Measurements from ENCODE around the gene VAC14.
"Not testable (repeated sequence)": the region's sequence is repeated elsewhere in the genome, so short reads cannot be mapped to it uniquely, and the experiment has no call there.

The VAC14 gene

GRCh38 chr16:70678121-70678897 is 122.6 kb downstream of the VAC14 start:
- no peak for DNase-seq

DNA sequence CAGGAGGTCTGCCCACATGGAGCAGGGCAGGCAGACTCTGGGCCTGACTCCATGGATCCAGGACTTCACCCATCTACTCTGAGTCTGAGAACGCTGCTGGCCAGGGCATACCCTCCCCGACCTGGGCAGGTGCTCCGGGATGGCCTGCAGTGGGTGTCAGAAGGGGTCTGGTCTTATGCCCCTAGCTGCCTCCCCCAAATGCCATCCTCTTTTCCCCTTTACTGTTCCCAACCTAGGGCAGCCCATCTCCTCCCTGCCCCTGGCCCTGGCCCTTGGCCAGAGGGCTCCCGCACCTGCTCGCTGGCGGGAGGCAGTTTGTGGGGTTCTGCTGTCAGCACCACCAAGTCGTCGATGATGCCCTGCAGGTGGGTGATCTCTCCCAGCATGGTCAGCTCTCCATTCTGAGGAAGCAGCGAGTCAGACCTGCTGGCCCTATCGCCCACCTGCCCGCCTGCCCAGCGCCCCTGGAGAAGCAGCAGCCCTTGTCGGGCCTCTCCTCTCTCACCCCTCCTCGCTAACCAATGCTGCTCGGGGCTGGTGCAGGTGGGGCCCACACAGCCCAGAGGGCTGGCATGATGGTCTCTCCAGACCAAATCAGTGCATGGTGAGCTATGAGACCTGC is 123.3 kb downstream of the VAC14 start:
- DNase-seq: no peak

- no peak for DNase-seq
Measured at GRCh38 chr16:70676675-70677498, 124.1 kb downstream of the VAC14 start.

DNA sequence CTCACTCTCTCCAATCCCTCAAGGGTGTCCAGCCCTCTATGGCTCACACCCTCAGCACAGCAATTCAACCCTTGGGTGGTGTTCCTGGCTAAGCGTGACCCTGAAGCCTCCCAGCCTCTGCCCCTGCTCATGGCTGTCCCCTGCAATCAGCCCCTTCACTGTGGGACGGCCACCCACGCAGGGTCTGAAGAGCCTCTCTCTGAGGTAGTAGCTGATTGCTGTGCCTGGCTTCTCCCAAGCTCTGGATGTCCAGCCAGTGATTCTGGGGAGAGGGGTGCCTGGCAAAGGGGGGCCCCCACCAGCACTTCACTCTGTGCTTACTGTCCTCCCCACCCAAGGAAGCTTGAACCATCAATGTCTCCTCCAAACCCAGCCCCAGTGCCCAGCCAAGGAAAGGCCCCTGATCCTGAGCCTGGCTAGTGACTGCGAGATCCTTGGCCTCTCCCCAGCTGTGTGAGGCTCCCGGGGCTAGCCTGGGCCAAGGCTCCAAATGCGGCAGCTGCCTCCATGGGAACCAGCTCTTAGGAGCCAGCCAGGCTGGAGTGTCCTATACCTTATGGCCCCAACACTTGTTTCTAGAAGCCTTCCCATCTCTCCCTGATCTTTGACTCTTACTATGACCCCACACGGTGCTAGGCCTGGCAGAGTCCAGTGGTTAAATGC is 125.0 kb downstream of the VAC14 start:
- DNase-seq: no peak

- no peak for DNase-seq
Measured at GRCh38 chr16:70674221-70675014, 126.5 kb downstream of the VAC14 start.

DNA sequence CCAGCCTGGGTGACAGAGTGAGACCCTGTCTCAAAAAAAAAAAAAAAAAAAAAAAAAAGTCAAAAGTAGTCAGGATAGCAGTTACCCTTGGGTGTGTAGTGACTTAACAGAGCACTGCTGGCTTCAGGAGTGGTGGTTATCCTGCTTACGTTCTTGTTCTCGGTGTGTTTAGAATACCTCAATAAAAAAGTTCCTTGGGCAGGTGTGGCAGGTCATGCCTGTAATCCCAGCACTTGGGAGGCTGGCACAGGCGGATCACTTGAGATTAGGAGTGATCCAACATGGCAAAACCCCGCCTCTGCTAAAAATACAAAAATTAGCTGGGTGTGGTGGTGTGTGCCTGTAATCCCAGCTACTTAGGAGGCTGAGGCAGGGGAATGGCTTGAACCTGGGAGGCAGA is 130.0 kb downstream of the VAC14 start:
- not testable (repeated sequence) for DNase-seq

DNA sequence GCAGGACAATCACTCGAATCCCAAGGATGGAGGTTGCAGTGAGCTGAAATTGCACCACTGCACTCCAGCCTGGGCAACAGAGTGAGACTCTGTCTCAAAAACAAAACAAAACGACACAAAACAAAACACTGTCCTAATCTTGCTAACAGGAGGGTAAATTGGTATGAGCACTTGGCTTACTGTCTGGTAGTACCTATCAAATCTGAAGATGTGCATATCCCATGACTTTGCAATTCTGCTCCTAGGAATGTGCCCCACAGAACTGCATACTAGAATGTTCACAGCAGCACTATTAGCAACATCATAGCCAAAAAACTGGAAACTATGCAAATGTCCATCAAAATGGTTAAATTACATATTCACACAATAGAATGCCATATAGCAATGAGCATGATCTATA is 130.8 kb downstream of the VAC14 start:
- DNase-seq: no peak

DNA sequence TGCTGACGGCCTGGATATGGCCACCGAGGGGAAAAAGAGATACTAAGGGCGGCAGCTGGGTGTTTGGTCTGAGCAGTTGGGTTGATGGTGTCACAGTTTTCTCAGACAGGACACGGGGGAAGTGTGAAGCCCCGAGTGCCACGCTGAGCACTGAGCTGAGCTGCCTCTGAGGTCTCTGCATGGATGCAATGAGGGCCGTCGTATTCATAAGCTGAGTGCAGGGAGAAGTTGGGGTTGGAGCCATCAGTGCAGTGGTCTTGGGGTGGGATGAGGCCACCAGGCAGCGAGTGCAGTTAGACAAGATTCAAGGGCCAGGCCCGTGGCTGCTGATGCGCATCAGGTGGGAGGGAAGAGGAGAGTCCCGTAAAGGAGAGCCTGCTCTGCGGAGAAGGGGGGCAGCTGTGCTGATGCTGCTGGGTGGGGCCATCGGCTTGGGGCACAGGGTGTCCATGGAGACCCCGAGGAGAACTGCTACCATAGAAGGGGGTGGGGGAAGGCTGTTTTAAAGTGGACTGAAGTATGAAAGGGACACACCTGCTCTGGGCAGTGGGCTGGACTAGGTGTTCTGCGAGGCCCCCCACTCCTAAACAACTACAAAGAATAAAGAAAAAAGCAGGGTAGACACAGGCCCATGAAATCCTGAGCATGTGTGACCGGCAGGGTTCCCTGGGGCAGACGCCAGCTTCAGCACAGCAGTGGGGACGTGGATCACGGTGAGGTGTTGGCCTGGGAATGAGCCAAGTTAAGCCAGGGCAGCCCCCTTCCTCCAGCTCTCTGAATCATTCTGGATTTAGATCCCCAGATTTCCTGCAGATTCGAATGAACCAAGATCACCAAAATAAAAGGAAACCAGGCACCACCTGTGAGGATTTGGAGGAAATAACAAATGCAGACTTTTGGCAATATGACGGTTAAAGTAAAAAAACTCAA is 134.9 kb downstream of the VAC14 start:
- DNase-seq: no peak

DNA sequence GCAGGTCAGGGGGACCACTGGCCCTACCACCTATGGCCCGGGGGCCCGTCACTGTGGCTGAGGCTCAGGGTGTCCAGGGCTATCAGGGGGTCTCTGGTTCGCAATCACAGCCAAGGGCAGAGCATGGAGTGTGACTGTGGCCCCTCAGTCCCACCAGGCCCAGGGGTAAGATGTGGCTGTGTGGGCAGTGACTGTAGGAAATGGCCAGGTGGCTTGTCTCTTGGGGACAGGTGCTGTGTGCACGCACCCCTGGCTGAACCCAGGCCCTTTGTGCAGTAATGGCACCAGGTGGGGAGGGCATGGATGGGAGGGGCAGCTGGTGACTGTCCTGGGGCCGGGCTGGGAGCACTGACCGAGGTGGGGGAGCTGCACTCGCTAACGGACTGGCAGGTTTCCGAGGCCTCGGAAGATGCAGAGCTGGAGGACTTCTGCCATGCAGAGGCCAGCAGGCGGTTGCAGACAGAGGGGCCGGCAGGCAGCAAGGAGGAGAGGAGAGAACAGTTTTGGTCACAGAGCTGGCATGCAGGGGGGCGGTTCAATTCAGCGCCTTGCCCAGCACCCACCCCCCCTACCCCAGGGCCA is 135.8 kb downstream of the VAC14 start:
- DNase-seq: no peak

DNA sequence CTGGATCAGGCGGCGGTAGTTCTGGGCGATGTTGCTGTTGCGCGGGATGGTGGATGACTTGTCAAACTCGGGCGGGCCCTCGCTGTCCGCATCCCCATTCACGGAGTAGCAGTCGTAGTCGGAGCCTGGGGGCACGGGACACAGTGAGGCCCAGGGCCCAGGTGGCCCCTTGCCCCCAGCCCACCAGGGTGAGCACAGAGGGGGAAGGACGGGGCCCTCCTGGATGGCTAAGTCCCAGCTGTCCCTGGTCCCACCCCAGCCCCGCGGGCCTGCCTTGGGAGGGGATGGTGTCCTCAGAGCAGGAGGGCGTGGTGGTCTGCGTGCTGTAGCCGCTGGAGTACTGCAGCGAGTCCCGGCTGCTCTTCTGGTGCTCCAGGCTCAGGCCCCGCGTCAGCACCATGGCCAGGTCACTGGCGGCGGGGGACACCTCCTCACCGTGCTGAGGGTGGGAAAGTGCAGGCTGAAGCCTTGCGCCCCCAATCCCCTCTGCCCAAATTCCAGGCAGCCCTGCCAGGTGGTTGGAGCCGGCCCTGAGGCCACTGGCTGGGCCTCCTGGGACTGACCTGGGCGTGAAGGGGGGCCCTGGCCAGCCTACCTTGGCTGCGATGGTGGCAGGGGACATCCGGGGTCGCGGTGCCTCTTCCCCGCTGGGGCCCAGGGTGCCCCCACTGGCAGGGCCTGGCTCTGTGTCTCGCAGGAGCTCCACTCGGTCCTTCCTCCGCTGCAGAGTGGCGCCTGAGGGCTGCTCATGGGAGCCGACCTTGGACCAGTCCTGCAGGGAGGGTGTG is 136.4 kb downstream of the VAC14 start:
- no peak for DNase-seq

- no peak for DNase-seq
Measured at GRCh38 chr16:70663524-70664324, 137.2 kb downstream of the VAC14 start.

DNA sequence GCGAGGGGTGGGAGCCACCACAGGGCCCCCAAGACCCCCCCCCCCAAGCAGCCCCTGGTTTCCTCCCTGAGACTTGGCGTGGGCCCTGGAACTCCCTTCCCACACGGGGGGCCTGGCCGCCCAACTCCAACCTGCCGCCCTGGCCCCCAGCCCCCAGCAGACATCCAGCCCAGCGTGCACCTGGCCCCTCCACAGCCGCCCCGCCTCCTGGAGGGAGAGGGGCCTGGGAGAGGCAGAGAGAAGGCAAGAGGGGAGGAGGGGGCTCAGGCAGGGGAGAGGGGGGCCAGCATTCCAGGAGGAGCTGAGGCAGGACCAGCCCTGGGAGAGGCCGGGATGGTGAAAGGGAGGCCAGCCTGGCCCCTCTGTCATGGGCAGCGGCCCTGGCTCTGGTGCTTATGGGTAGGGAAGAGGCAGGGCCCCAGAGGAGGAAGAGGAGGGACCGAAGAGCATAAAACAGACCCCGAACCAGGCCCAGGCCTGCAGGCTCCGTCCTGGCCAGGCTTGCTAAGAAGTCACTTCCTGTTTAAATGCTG is 137.9 kb downstream of the VAC14 start:
- no peak for DNase-seq

GRCh38 chr16:70661918-70662641 is 138.9 kb downstream of the VAC14 start:
- no peak for DNase-seq

DNA sequence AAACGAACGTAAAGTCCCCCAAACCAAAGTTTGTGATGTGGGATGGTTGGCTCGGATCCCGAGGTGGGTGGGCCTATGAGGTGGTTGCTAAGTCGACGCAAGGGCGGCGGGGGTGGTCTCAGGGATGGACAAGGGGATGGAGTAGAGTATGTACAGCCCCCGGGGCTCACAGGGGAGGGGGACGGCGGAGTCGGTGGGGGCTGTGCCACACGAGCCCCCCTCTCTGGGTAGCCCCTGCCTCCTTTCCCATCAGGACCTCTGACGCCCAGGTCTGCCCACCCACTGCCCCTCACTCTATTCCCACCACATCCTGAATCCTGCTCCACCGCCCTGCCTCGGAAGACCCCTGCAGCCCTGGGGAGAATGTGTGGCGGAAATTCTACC is 139.4 kb downstream of the VAC14 start:
- no peak for DNase-seq

DNA sequence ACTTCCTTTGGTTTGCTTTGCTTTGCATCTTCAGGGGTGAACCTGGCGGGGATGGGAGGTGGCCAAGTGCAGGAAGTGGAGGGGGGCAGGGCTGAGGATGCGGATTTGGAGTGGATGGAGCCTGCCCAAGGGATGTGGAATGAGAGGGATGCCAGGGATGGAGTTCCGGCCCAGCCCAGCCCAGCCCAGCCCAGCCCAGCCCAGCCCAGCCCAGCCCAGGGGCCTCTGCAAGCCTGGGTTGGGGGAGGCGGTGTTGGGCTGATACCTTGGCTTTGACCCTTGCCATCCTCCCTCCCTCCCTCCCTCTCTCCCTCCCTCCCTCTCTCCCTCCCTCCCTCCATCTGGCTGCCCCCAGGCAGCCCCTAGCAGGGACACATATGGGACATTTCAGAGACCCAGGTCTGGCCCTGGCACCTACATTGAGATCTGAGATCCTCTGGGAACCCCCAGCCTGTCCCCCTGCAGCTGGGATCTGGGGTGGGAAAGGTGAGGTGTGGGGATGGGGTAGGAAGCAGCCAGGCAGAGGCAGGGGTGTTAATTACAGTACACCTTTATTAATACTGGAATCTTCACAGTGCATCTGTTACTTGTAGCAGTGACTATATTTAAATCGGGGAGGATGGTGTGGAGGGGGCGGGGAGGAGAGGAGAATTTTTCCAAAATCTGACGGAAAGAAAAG is 140.1 kb downstream of the VAC14 start:
- DNase-seq: no peak

- DNase-seq: no peak
Measured at GRCh38 chr16:70659953-70660671, 140.8 kb downstream of the VAC14 start.

DNA sequence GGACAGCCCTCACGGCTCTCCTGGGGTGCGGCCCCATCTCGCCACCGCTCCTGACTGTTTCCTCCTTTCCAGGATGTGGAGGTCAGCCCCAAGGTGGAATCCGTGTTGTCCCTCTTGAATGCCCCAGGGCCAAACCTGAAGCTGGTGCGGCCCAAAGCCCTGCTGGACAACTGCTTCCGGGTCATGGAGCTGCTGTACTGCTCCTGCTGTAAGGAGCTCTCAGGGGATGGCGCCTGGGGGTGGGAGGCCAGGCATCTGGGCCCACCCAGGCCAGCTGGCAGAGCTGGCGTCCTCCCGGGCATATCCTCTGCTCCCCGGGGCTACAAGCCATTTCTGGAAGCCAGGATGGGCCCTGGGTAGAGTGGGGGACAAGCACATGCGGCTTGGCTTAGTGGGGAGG is 141.4 kb downstream of the VAC14 start:
- DNase-seq: no peak
